Prostate gland (tissue), 2 donors: ENCODE measurements around the gene ARMC9. TPM values are rescaled to one million over a fixed set of nuclear protein-coding genes. Genes with fewer than 3 reads are reported as not detected.

Source experiments
- DNase-seq: peaks from one replicate; pipeline ENCODE4 v3.0.0-alpha.2; 2019; ENCODE audit warnings: low spot score
- H3K27ac ChIP-seq, 2 donors: fragments of 200-600 bp; sonication (generic); 2 replicates each; pipeline ENCODE4 v1.5.1; 2017 to 2019
- H3K27me3 ChIP-seq: fragments of 200-600 bp; sonication (generic); replicated peaks from 2 replicates; pipeline ENCODE4 v1.5.1; 2019; ENCODE audit not compliant: insufficient read depth
- H3K36me3 ChIP-seq, 2 donors: fragments of 200-600 bp; sonication (generic); 1 replicate in 1 of 2; 2 replicates in 1 of 2; pipeline versions ENCODE4 v1.5.1 to v1.8.1; 2017 to 2019
- H3K4me1 ChIP-seq: fragments of 200-600 bp; sonication (generic); replicated peaks from 2 replicates; pipeline ENCODE4 v1.5.1; 2019
- H3K4me3 ChIP-seq, 2 donors: fragments of 200-600 bp; sonication (generic); 2 replicates each; pipeline ENCODE4 v1.5.1; 2017 to 2019
- H3K9me3 ChIP-seq: fragments of 200-600 bp; sonication (generic); 2 replicates; pipeline ENCODE4 v1.5.1; 2017
- POLR2A ChIP-seq: fragments of 450-650 bp; IDR thresholded peaks from one replicate; pipeline ENCODE4 v1.6.1; 2016; ENCODE audit warnings: antibody characterized with exemption, mild to moderate bottlenecking
- POLR2AphosphoS5 ChIP-seq: sonication (generic); formaldehyde crosslinking; IDR thresholded peaks from one replicate; pipeline ENCODE4 v1.6.1; 2017; ENCODE audit warnings: antibody characterized with exemption
- WGBS: methylation state at CpG from one replicate; pipeline ENCODE4 v1.1.5; 2018; 5-methylcytosine and 5-hydroxymethylcytosine counted together
- intact Hi-C: fragments of 100-400 bp; cut with DNase I; formaldehyde crosslinking; loops from one replicate; pipeline ENCODE4 v1.14.2; 2022
- total RNA-seq, 2 donors: library from RNA; depleted of rRNA; stranded (reverse); fragments of >200 nt; gene quantifications; one replicate each; pipeline ENCODE4 v1.1.0, GENCODE V29; 2016
- TF ChIP-seq, protein P1 (sequence below), 4 experiments: fragments of 200-600 bp in 2 of 4; fragments of 450-650 bp in 2 of 4; sonication (generic) in 2 of 4; IDR thresholded peaks; 1 replicate in 3 of 4; 2 replicates in 1 of 4; pipeline ENCODE4 v1.5.1; 2016 to 2019; ENCODE audit warnings: antibody characterized with exemption in 4 of 4, mild to moderate bottlenecking in 2 of 4, moderate library complexity in 2 of 4

The ARMC9 gene
- total RNA-seq, 2 donors from 2014 or later, result 11.3 to 40.0 TPM

DNA sequence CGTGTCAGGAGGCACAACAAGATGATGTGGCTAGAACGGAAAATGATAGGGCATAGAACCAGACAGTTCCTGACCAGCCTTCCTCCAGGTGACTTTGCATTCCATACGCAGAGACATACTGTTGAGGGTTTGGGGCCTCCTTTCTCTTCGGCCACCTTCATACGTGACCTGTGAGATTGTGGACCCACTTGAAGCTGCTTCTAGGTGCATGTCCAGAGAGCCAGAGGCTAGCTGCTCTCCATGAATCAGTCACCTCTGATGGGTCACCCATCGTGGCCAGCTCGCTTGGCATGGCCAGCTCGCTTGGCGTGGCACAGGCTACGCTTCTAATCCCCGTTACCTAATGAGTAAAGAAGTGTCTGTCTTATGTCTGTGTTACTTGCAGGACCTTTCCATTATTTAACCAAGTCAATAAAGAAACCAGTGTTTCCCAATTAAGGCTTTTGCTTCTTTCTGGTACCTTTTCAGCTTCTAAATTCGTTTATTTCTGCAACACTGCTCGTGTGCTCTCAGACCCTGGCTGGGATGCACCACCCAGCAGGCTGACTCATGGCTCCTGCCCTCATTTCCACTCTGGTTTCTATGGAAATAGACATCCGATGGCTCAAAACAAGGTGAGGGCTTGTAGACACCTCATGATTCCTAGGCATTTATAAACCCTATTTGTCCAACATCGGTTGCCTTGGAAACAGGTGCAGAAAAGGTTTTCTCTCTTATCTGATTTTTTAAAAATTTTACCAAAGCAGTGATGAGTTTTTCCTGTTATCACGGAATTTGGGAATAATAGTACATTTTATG lies 110.4 kb downstream of the ARMC9 start:
- 91% methylated on average over 16 of the region's 16 CpGs for WGBS
- intact Hi-C loops, result no loop called here
- Histone ChIP-seq H3K4me1 (no peaks in the 10 kb centered on the region), H3K4me3 (no peak overlapping the region), H3K27me3 (no peaks in the 10 kb centered on the region), H3K27ac (no peak overlapping the region), H3K9me3 (no peaks in the 10 kb centered on the region), H3K36me3 (no peaks in the 10 kb centered on the region)
- no peak for TF ChIP-seq POLR2AphosphoS5
- TF ChIP-seq, protein P1, sequence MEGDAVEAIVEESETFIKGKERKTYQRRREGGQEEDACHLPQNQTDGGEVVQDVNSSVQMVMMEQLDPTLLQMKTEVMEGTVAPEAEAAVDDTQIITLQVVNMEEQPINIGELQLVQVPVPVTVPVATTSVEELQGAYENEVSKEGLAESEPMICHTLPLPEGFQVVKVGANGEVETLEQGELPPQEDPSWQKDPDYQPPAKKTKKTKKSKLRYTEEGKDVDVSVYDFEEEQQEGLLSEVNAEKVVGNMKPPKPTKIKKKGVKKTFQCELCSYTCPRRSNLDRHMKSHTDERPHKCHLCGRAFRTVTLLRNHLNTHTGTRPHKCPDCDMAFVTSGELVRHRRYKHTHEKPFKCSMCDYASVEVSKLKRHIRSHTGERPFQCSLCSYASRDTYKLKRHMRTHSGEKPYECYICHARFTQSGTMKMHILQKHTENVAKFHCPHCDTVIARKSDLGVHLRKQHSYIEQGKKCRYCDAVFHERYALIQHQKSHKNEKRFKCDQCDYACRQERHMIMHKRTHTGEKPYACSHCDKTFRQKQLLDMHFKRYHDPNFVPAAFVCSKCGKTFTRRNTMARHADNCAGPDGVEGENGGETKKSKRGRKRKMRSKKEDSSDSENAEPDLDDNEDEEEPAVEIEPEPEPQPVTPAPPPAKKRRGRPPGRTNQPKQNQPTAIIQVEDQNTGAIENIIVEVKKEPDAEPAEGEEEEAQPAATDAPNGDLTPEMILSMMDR (IDR thresholded peaks at IDR 0.05), result no peak
- TF ChIP-seq POLR2A, result no peak
- DNase-seq, result no peak

DNA sequence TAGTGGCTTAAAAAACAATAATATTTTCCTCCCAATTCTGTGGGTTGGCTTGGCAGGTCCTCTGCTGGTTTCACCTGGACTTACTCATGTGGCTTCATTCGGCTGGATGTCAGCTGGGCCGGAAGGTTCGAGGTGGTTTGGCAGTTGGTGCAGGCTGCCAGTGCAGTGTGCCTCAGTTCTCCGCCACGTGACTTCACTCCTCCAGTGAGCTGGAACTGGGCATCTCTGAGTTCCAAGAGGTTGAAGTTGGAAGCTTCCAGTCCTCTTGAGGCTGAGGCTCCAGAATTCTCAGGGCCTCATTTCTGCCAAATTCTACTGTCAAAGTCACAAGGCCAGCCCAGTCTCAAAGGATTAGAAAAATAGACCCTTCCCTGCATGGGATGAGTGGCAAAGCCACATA lies 113.6 kb downstream of the ARMC9 start:
- no peak overlapping the region for H3K27ac ChIP-seq
- intact Hi-C loops, result no loop called here
- no peak for DNase-seq
- no peaks in the 10 kb centered on the region for H3K36me3 ChIP-seq
- H3K4me1 ChIP-seq, result no peaks in the 10 kb centered on the region
- 94% methylated on average over 5 of the region's 5 CpGs for WGBS
- no peaks in the 10 kb centered on the region for H3K27me3 ChIP-seq
- TF ChIP-seq, protein P1 (IDR thresholded peaks at IDR 0.05), result no peak
- TF ChIP-seq POLR2A, result no peak
- TF ChIP-seq POLR2AphosphoS5, result no peak
- no peaks in the 10 kb centered on the region for H3K9me3 ChIP-seq
- no peak overlapping the region for H3K4me3 ChIP-seq

DNA sequence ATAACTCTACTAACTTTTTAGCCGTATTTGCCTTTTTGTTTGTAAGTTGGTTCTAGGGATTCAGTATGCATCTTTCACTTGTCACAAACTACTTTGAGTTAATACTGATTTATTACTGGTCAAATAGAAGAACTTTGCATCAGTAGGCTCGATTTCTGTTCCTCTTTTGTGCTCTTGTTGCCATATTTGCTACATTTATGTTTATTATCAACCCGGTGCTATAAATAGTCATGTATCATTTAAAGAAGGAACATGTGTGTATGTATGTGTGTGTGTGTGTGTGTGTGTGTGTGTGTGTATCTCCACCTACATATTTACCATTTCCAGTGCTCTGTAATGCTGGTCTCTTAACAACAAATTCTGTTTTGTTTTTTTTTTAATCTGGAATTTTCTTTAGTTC lies 117.5 kb downstream of the ARMC9 start:
- Histone ChIP-seq H3K4me3 (no peak overlapping the region), H3K4me1 (no peaks in the 10 kb centered on the region), H3K27me3 (no peaks in the 10 kb centered on the region), H3K27ac (no peak overlapping the region), H3K36me3 (no peaks in the 10 kb centered on the region), H3K9me3 (no peaks in the 10 kb centered on the region)
- 92% methylated on average over 3 of the region's 3 CpGs for WGBS
- TF ChIP-seq POLR2A (no peak), POLR2AphosphoS5 (no peak)
- TF ChIP-seq, protein P1 (IDR thresholded peaks at IDR 0.05), result no peak
- intact Hi-C loops, result no loop called here
- DNase-seq, result no peak

DNA sequence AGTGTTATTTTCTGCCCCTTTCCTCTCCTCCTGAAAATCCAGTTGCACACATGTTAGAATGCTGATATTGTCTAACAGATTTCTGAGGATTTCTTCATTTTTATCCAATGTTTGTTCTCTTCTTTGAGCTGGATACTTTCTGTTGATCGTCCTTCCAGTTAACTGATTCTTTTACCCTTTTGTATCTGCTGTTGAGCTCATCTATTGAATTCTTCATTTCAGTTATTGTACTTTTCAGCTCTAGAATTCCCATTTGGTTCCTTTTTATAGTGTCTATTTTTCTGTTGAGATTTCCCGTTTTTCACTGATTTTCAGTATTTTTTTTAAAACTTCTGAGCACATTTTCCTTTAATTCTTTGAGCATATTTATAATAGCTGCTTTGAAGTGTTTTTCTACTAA lies 119.1 kb downstream of the ARMC9 start:
- no peaks in the 10 kb centered on the region for H3K9me3 ChIP-seq
- 97% methylated on average over 2 of the region's 2 CpGs for WGBS
- no peaks in the 10 kb centered on the region for H3K4me1 ChIP-seq
- intact Hi-C loops, result no loop called here
- no peak for DNase-seq
- H3K4me3 ChIP-seq, result no peak overlapping the region
- H3K36me3 ChIP-seq, result no peaks in the 10 kb centered on the region
- no peak overlapping the region for H3K27ac ChIP-seq
- H3K27me3 ChIP-seq, result no peaks in the 10 kb centered on the region
- TF ChIP-seq POLR2AphosphoS5 (no peak), POLR2A (no peak)
- TF ChIP-seq, protein P1 (IDR thresholded peaks at IDR 0.05), result no peak

DNA sequence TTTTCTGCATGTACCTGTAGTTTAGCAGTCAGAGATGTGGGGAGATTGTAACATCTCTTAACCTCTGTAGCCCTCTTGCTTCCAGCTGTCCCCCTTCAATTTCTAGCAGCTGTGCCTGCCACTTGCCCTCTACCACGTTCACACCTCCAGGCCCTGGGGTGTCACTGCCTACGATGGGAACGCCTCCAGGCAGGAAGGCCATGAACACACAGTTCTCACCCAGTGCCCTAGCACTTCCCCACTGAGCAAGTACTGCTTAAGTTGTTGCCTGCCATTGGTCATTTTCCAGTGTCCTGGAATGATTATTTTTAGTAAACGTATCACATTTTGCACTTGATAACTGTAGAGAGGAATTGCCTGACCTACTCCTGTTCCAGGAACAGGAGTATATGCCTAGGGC lies 120.0 kb downstream of the ARMC9 start:
- WGBS, result 81% methylated on average over 4 of the region's 4 CpGs
- H3K36me3 ChIP-seq, result no peaks in the 10 kb centered on the region
- no peaks in the 10 kb centered on the region for H3K27me3 ChIP-seq
- intact Hi-C loops, result no loop called here
- TF ChIP-seq POLR2AphosphoS5 (no peak), POLR2A (no peak)
- TF ChIP-seq, protein P1 (IDR thresholded peaks at IDR 0.05), result no peak
- H3K4me3 ChIP-seq, result no peak overlapping the region
- no peaks in the 10 kb centered on the region for H3K4me1 ChIP-seq
- H3K9me3 ChIP-seq, result no peaks in the 10 kb centered on the region
- DNase-seq, result no peak
- no peak overlapping the region for H3K27ac ChIP-seq
